SHP77 treated with DMSO at 0.1 percent for 48 hours (cell line): Measurements from ENCODE around the gene KLRC2.
"Not testable (repeated sequence)": the region's sequence is repeated elsewhere in the genome, so short reads cannot be mapped to it uniquely, and the experiment has no call there.

Experiments used
- DNase-seq: peaks from one replicate; lab custom pipeline; 2025; lab: John Stamatoyannopoulos, UW

KLRC2 gene

DNA sequence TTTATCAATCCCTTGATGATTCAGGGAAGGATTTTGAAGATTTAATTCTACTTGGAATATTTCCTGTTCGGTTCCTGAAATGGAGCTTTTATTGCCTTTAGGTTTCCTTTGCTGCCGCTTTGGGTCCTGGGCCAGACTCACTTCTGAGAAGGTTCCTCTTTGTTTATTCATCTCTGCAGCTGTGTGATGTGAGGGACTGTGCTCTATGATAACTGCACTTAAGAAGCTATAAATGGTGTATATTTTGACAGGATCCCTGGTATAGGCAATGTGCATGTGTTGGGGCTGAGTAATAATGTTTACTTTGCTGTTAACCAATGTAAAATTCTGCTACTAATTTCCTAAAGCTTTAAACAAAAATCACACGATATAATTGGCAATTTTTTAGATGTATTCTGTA is at the start of gene KLRC2:
KLRC2 (minus strand) TSS at position 195 of the 400 bp plus-strand sequence; CDS start at position 171, 24 bp downstream.
- peak; percentile 41 for DNase-seq

DNA sequence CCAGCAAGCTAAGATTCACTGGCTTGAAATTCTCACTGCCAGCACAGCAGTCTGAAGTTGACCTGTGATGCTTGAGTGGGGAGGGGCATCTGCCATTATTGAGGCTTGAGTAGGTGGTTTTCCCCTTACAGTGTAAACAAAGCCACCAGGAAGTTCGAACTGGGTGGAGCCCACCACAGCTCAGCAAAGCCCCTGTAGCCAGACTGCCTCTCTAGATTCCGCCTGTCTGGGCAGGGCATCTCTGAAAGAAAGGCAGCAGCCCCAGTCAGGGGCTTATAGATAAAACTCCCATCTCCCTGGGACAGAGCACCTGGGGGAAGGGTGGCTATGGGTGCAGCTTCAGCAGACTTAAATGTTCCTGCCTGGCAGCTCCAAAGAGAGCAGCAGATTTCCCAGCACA is 46.1 kb upstream of the KLRC2 start:
- not testable (repeated sequence) for DNase-seq

DNA sequence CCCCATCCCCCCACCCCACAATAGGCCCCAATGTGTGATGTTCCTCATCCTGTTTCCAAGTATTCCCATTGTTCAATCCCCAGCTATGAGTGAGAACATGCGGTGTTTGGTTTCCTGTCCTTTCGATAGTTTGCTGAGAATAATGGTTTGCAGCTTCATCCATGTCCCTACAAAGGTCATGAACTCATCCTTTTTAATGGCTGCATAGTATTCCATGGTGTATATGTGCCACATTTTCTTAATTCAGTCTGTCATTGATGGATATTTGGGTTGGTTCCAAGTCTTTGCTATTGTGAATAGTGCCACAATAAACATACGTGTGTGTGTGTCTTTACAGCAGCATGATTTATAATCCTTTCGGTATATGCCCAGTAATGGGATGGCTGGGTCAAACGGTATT is 37.0 kb upstream of the KLRC2 start:
- DNase-seq: not testable (repeated sequence)

DNA sequence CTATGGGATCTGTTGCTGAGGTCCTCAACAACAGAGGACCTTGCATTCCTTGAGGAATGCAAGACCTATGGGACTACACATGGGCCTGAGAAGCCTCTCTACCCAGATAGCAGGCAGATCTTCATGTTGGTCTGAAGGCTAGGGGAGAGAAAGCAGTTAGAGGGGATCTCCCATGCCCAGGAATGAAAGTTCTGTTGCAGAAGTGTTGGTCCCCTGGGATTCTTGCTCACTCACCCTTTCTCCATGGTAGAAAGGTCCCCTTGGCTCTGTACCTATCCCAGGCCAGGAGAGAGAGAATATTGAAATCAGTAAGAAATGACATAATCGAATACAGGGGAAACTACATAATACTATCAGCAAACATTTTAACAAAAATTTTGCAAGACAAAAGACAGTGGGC is 33.9 kb upstream of the KLRC2 start:
- no peak for DNase-seq

DNA sequence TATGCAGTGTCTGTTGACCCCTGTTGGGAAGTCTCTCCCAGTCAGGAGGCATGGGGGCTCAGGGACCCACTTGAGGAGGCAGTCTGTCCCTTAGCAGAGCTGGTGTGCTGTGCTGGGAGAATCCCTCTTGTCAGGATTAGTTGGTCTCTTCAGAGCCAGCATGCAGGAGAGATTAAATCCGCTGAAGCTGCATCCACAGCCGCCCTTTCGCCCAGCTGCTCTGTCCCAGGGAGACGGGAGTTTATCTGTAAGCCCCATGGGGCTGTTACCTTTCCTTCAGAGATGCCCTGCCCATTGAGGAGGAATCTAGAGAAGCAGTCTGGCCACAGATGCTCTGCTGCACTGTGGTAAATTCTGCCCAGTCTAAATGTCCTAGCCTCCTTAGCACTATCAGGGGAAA is 30.5 kb upstream of the KLRC2 start:
- DNase-seq: no peak

GRCh38 chr12:10457760-10458159 is 21.9 kb upstream of the KLRC2 start:
- no peak for DNase-seq

DNA sequence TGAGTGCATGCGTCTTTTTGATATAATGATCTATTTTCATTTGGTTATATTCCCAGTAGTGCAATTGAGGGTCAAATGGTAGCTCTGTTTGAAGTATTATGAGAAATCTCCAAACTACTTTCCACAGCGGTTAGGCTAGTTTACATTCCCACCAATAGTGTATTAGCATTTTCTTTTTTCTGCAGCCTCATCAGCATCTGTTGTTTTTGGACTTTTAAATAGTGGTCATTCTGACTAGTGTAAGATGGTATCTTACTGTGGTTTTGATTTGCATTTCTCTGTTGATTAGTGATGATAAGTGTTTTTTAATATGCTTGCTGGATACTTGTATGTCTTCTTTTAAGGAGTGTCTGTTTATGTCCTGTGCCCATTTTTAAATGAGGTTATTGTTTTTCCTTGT is 21.0 kb upstream of the KLRC2 start:
- DNase-seq: no peak

- DNase-seq: no peak
Measured at GRCh38 chr12:10455766-10456165, 20.0 kb upstream of the KLRC2 start.

DNA sequence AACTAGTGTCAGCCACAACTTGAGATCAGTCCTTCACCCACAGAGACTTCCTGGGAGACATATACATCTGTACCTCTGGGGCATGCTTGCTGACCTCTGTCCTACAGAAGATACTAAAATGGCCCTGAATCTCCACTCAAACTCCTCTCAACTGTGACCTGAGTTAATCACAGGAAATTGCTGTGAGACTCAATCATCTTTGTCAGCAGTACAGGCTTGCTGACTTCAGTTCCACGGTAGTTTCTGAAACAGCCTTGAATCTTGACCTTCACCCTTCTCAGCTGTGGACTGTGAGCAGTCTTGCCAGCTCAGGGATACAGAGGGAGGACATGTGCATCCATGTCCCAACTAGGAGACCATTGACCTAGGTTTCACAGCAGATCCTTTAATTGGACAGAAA is 18.7 kb upstream of the KLRC2 start:
- DNase-seq: no peak

GRCh38 chr12:10453156-10453555 is 17.3 kb upstream of the KLRC2 start, which contains the start of gene KLRC1:
Gene KLRC1 (minus strand): TSS chr12:10453377. CDS start chr12:10451156, 2,221 bp downstream.
- no peak for DNase-seq

GRCh38 chr12:10448236-10448635 is 12.4 kb upstream of the KLRC2 start:
- DNase-seq: no peak

- DNase-seq: not testable (repeated sequence)
Measured at GRCh38 chr12:10446052-10446451, 10.2 kb upstream of the KLRC2 start.

DNA sequence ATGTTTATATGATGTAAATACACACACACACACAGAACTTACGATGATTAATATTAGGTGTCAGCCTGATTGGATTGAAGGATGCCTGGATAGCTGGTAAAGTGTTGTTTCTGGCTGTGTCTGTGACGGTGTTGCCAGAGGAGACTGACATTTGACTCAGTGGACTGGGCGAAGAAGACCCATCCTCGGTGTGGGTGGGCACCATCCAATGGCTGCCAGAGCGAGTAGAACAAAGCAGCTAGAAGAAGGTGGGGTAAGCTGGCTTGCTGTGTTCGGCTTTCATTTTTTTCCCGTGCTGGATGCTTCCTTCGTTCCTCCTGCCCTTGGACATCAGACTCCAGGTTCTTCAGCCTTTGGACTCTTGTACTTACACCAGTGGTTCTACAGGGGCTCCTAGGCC is 5.3 kb upstream of the KLRC2 start:
- DNase-seq: not testable (repeated sequence)

DNA sequence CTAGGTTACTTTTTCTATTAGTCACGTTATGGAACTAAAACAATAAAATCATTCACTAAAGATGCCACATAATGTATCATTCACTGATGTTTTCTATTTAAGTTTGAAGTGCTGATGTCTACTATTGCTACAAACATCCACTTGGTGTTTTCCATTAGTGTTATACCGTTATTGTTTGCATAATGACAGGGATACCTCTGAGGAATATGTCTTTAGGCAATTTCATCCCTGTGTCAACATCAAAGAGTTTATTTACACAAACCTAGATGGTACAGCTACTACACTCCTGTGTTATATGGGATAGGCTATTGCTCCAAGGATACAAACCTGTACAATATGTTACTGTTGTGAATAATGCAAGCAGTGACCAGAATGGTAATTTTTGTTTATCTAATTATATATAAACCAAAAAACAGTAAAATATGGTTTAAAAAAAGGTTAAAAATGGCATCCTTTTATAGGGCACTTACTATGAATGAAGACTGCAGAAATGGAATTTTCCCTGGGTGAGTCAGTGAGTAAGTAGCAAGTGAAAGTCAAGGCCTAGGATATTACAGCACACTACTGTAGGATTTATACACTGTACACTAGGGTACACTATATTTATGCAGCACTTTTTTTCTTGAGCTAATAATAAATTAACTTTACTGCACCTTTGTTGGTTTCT is 3.9 kb upstream of the KLRC2 start:
- peak; percentile 33 for DNase-seq

GRCh38 chr12:10437601-10438000 is 1.8 kb upstream of the KLRC2 start:
- DNase-seq: not testable (repeated sequence)

GRCh38 chr12:10430623-10431022 is 5.2 kb downstream of the KLRC2 start:
- DNase-seq: not testable (repeated sequence)

DNA sequence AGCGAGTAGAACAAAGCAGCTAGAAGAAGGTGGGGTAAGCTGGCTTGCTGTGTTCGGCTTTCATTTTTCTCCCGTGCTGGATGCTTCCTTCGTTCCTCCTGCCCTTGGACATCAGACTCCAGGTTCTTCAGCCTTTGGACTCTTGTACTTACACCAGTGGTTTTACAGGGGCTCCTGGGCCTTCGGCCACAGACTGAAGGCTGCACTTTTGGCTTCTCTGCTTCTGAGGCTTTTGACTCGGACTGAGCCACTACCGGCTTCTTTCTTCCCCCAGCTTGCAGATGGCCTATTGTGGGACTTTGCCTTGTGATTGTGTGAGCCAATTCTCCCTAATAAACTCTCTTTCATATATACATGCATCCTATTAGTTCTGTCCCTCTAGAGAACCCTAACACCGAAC is 9.9 kb downstream of the KLRC2 start:
- not testable (repeated sequence) for DNase-seq

- DNase-seq: not testable (repeated sequence)
Measured at GRCh38 chr12:10424260-10424899, 11.4 kb downstream of the KLRC2 start.

DNA sequence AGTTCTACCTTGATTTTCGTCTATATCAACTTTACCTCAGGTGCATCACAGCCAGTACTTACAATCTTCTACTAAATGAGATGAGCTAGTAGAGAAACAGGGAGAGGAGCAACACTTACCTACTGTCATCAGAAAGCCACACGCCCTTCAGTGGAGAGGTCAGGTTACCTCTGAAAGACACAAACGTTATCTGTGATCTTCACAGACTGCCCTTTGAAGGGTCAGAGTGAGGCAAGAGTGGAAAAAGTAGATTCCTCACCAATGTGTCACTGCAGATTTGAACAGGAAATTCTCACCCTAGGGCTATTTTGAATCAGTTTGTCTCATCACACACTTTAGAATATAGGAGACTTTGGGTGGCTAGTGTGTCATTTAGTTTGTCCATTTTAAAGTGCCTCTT is 13.7 kb downstream of the KLRC2 start:
- DNase-seq: not testable (repeated sequence)

DNA sequence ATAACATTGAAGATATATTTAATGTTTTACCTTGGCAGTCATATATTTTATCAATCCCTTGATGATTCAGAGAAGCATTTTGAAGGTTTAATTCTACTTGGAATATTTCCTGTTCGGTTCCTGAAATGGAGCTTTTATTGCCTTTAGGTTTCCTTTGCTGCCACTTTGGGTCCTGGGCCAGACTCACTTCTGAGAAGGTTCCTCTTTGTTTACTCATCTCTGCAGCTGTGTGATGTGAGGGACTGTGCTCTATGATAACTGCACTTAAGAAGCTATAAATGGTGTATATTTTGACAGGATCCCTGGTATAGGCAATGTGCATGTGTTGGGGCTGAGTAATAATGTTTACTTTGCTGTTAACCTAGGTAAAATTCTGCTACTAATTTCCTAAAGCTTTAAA is 15.5 kb downstream of the KLRC2 start, which contains the start of gene KLRC3:
KLRC3 (minus strand) TSS at position 262 of the 400 bp plus-strand sequence; CDS start at position 217, 45 bp downstream.
- not testable (repeated sequence) for DNase-seq

- peak; percentile 83 for DNase-seq
Measured at GRCh38 chr12:10409392-10409791, 26.4 kb downstream of the KLRC2 start, which contains the start of gene KLRC4. Gene KLRC4 (minus strand): TSS chr12:10409757. CDS start chr12:10409575, 182 bp downstream.

- DNase-seq: no peak
Measured at GRCh38 chr12:10408842-10409241, 27.0 kb downstream of the KLRC2 start.

DNA sequence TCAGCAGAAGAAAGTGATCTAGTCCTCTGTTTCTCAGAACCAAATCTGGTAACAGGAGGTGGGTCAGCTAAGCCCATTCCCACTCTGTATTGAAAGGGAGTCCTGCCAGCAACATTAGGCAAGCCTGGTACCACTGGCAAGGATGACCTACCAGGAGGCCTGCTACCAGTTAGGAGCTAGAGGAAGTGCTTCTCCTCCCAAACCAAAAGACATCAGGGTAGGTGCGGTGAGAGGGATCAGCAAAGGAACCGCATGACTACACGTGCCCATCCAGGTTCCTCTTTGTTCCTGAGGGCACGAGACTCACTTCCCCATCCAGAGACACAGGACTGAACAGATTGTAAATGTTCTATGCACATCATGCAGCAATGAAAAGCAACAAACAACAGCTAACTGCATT is 29.1 kb downstream of the KLRC2 start:
- DNase-seq: no peak
